RPMI8226 (cell line): ENCODE results near the gene GNAS.

Experiments
- DNase-seq: peaks from one replicate; pipeline ENCODE4 v3.0.0-alpha.2; 2015

GNAS gene

DNA sequence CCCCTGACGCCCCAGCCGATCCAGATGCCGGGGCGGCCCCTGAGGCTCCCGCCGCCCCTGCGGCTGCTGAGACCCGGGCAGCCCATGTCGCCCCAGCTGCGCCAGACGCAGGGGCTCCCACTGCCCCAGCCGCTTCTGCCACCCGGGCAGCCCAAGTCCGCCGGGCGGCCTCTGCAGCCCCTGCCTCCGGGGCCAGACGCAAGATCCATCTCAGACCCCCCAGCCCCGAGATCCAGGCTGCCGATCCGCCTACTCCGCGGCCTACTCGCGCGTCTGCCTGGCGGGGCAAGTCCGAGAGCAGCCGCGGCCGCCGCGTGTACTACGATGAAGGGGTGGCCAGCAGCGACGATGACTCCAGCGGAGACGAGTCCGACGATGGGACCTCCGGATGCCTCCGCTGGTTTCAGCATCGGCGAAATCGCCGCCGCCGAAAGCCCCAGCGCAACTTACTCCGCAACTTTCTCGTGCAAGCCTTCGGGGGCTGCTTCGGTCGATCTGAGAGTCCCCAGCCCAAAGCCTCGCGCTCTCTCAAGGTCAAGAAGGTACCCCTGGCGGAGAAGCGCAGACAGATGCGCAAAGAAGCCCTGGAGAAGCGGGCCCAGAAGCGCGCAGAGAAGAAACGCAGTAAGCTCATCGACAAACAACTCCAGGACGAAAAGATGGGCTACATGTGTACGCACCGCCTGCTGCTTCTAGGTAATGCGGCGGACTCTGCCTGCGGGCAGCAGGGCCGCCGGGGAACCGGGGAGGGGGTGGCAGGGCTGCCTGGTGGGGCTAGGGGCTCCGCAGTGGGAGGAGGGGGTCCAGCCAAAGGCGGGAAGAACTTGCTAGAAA, 2.3 kb downstream of the GNAS start:
- DNase-seq, result no peak

DNA sequence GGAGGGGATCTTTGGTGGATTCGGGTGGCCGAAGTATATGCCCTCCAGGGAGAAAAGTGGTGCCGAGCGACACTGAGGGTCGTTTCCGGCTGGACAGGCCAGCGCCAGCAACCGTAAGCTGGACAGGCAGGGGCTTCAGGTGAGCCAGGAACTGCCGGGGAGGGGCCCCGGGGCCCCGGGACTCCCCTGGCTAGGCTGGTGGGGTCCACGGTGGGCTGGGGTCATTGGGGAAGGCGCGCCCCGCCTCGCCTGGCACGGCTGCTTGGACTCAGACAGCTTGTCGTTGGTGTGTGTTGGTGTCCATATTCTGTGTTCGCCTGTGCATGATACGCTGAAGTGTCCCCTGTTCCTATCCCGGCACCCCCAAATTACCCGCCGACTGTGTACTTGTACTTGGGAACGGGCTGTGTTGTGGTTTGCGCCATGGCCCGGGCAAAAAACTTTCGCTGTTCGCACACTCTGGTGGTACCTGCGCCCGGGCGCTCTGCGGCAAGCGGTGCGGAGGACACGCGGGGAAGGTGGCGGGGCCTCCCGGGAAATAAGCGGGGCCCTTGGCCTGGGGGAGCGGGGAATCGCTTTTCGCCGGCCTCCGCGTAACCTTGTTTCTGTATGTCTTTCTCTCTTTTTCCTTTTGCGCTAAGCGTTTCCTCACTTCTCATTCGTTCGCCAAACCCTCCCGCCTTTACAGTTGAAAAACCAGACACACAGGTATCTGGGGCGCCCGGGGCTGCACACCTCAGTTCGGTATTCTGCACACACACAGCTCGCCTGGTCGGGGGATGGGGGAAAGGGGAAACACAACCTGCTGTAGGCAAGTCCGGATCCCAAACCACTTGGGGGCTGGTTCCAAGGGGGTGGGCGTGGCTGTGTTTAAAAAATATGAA, 3.2 kb downstream of the GNAS start:
- no peak for DNase-seq

DNA sequence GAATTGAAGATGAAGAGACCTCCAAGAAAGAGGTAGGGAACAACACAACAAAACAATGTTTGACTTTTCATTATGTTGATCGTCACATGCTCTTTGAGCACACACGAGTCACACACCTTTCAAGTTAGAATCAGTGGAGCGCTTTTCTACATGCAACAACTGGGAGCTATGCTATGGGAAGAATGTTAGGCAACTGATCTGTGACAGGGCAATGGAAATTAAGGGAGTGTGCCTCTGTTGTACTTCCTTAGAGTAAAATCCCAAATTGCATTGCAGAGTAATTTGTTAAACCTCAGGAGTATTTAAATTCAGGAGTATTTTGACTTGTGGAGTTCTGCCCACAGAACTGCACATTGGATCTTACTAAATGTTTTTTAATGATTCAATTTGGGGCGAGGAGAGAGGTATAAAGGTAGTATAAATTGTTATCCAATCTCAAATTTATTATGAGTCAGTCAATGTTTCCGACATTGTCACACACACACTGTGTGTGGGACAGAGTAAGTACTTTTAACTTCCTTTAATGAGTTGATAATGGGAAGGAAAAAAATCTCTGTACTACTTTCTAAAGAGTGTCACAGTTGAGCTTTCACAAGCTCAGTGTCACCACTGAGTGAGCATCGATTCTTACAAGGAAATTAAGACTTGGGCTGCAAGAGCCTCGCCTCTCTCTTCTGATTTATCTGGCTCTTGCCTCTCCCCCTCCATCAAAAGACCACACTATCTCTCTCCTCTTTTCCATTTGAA, 10.7 kb downstream of the GNAS start:
- DNase-seq, result no peak

DNA sequence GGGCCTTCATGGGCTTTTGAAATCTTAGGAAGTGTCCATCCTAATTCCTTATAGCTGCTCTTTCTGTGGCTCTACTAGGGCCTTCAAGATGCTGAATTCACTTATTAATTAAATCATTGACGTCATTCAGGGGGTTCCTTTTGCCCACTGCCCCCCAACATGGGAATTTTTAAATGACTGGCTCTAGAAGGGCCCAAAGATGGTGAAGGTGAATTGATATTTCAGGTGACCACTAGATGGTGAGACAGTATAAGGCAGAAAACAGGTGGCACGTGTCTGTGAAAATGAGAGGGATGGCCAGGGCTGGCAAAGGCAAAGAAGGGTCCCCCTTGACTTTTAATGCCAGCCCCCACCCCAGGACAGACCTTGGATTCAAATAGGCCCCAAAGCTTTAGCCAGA, 11.8 kb downstream of the GNAS start:
- DNase-seq, result peak; percentile 16

DNA sequence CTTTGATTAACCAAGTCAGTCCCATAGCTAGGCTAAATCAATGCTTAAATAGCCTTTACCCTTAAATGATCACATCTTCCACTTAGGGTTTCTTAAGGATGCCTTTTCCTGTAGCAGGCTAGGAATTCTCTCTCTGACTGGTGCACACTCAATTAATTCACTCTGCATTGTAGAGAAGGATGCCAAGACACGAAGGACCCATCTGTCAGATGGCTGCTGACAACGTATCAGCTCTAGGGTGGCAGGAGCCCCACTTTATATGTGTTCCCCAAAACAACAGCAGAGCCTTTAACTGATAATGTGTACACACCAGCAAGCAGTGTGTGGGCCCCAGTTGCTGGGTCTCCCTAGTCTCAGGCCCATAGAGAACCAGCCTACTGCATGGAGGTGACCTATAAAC, 13.3 kb downstream of the GNAS start:
- DNase-seq, result no peak

DNA sequence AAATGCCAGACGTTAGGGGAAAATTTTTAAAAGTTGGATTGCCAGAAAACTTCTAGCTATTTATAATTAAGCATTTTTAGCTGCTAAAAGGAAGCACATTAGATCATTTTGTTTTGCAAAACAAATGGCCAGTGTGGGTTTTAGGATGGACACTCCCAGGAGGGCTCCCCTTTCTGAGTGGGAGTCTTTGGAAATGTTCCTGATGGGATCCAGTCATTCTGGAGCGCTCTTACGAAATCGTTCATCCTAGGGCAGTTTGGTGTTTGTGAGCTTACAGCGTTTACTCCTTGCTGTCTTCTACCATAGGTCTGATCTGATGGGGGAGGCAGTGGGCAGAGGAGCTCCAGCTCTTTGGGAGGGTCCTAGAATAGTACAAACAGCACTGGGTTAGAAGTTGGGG, 14.7 kb downstream of the GNAS start:
- DNase-seq, result no peak

DNA sequence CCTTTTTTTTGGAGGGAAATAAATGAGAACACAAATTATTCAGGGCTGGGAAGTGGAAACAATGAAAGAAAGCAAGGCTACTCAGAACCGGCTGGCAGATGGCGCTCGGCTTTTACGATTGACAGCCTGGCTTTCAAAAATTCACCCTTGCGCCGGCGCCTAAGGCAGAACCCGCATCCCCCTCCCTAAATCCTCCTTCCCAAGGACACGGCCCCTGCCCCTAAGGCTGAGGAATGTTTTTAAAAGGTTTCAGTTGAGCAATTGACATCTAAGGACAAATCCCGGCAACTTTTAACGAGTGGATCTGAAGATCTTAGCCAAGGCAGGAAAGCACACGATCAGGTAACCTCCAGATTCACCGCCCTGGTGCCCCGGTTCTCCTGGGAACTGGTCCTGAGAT, 16.3 kb downstream of the GNAS start:
- DNase-seq, result peak; percentile 30

DNA sequence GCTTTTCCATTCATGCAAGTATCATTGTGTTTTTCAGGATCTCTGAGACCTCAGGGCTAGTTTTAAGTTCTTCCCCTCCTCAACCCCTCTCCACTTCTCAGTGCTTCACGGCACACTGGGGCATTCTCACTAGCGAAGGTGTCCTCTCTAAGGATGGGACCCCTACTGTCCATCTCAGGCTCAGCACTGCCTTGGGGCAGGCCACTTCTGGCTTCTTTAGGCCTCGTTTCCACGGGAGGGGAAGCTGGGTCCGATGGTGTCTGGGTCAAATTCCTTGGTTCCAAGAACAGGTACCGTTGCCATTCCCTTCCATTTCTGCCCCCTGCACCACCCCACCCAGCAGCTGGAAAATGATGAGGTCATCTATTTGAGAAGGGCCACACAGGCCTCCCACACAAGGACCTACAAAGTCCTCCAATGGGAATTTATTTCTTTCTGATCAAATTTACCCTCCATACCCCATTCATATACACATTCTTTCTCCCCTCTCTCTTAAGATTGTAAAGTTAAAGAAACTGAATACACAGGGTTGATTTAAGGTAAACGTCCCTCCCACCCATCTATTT, 17.2 kb downstream of the GNAS start:
- no peak for DNase-seq

DNA sequence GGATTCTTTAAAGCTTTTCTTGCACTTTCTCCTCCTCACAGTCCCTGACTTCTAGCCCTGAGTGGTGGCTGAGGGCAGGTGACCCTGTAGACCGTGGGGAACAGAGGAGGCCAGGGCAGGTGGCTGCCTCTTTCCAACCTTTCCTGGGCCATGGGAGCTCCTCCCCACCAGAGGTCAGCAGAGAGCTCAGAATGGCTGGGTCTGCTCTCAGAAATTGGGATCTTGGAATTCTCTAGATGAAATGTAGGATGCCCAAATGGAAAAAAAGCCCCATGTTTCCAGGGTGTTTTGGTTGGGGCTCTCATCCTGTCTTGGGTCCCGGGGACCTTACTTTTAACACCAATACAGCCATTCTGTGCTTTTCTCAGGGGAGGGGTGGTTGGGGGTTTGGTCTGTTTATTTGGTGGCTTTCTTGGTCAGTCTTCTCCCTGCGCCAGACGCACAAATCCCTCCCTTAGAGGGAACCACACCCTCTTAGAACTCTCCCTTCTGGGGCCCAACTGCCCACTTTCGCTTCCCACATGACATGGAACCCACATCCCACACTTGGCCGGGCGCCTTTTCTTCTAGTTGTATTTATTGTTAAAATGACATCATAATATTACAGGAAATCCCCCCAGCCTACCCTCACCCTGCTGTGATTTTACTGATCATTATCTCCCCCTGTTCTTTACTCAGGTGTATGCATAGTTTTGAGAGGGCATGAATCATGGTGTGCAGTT, 17.9 kb downstream of the GNAS start:
- DNase-seq, result peak; percentile 58

DNA sequence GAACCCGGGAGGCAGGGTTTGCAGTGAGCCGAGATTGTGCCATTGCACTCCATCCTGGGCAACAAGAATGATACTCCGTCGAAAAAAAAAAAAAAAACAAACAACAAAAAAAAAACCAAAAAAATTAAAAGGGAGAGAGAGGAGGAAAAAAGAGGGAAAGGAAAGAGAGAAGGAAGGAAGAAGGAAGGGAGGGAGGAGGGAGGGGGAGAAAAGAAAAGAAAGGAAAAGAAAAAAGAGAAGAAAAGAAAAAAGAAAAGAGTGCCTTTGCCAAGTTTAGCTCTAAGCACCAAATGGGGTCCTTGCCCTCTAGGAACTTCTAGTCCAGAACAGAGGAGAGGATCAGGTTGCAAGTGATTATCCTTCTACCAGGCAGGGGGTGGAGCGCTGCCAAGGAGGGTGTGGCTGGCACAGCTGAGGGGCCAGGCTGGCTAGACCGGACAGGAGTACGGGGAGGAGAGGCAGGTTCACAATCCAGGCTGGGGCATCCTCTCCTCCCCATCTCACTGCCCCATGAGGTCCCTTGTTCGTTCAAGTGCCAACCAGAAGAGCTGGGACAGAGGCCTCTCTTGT, 19.1 kb downstream of the GNAS start:
- peak; percentile 20 for DNase-seq

DNA sequence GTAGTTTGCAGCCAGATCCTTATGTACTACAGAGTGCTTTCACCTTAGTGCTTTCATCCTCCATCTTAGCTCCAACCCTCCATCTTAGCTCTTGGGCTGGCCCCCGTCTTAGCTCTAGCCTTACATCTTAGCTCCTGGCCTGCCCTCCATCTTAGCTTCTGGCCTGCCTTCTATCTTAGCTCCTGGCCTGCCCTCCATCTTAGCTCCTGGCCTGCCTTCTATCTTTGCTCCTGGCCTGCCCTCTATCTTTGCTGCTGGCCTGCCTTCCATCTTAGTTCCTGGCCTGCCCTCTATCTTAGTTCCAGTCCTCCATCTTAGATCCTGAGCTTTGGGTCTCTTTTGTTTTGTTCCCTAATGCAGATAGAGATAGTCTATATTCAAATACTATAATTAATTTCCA, 22.0 kb downstream of the GNAS start:
- DNase-seq, result no peak

DNA sequence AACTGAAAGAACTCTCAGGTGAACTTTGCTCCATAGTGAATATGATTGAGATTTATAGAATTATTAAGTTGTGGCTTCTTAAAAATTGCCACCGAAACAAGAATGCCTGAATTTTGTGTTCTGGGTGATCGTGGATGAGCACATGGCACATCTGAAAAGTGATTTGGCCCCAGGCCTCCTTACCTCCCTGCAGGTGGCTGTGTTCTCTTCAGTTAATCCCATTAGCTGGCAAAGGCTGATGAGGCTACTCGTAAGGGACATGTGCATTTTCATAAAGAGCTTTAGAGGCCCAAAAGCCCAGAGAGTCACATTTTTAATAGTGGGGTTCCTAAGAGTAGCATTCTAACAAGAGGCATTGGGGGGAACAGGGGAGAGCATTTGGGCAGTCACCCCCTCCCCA, 22.6 kb downstream of the GNAS start:
- DNase-seq, result no peak

DNA sequence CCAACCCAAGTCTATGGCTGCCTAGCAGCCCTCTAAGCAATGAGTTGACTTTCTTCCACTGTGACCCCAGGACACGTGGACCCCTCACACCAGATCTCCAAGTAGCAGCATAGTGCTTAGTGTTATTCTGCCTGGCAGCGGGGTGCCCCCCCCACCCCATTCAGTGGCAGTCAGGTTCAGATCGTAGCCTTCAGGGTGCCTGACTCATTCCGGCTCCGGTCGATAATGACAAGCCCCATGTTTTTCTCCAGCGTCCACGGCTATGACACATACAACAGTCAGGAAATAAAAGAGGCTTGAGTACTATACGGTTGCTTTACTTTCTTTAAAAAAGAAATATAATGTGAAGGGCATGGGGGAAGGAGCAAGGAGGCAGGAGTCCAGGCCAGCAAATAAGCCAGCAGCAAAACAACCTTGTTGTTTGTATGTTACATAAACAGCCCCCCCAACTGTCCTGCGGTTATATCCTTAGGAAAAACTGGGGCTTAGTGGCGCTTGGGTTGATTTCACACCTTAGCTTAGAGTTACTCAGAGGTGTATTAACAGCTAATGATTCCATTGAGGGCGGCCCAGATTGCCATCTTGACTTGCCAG, 23.1 kb downstream of the GNAS start:
- DNase-seq, result no peak

DNA sequence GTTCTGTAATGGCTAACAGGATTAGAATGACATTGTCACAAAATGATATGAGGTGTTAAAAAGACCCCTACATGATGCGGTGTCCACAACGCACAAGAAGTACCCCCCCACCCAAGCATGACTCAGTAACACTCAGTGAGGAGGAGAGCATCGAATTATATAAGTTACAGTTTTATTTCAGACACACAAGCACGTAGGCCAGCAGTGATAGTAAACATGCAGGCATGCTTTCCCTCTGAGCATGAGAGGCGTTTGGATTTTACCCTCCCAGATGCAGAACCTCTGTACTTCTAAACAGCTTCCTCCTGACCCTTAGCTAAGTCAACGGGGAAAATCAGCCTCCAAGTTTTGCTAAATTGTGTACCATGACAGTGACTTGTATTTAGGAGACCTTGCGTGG, 23.9 kb downstream of the GNAS start:
- DNase-seq, result no peak

DNA sequence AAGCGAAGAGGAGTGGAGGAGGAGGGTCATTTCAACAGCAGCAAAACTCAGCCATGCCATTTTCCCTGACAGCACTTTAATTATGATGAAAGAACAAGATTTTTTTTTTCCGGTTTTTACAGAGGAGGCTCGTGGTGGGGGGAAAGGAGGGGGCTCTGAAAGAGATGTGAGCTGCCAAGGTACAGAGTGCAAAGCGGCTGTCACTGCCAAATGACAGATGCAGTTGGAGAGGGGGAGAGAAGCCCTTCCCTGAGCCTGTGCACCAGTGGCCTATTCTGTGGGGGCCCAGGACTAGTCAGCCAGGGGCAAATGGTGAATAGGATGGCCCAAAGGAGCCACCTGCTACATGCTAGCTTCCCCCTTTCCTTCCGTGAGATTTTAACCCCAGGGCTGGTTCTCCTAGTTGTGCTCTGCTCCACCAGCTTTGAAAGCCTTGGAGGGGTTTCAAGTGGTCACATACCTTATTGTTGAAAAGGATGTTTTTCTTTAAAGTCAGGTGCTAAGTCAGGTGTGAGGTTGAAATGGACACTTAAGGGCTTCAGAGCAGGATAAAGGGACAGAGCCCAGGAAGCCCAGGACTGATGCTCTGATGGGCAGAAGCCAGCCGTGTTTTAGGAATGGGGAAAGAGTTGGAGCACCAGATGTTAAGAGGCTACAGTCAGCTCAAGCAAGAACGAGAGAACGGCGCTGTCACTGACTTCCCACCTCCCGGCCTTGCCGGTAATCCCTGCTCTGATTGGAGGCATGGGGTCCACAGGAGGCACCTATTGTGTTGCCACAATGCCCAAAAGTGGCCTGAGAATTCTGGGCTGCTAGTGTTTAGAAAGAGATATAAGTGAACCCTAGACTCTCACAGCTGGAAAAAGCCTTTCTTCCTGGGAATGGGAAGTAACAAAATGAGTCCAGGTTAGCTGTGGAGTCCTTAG, 24.8 kb downstream of the GNAS start:
- no peak for DNase-seq

DNA sequence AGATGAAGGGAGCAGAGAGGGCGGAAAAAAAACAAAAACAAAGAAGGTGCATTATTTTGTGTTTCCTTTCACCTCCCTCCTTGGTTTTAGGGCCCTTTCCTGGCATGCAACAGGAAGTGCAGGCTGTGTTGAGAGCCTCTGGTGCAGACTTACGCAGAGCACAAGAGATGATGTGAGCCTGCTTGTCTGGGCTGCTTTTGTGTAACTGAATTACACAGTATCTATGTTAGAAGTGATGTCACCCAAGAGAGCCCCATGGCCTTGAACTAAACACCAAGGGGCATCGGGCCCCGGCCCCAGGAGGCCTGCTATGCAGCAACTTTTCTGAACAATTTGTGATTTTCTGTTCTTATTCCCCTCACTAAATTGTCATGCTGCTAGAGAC, 25.5 kb downstream of the GNAS start:
- DNase-seq, result no peak

DNA sequence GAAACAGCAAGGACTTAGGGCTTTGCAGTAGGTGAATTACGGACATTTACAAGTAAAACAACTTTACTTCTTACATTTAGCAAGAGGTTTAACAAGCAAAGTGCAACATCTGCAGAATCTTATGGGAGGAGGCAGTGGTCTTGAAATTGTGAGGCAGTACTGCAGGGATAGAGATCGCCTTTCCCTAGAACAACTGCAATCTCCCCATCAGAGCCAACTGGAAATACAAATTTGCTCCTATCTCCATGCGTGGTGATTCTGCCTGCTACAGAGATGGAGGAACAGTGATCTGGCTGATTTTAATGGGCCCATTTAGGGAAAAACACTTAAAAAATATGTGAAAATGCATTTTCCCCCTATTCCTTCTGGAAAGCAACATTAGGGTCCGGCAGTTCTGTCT, 25.9 kb downstream of the GNAS start:
- DNase-seq, result no peak

DNA sequence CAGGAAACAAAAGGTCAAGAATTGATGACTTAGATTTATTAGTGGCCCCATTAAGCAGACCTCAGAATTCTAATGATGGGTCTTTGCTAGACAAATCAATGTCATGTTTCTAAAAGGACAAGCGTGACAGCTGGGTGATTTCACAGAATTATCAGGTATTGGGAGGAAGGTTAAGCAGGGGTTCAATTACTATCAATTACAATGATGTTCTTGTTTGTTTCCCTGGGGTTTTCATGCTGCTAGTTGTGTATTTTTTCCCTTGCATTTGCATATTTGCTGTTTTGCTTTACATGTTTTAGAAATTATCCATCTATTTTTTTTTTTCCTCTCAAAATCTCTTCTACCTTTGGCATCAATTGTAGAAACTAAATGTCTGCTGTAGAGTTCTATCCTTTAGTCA, 27.9 kb downstream of the GNAS start:
- DNase-seq, result no peak

DNA sequence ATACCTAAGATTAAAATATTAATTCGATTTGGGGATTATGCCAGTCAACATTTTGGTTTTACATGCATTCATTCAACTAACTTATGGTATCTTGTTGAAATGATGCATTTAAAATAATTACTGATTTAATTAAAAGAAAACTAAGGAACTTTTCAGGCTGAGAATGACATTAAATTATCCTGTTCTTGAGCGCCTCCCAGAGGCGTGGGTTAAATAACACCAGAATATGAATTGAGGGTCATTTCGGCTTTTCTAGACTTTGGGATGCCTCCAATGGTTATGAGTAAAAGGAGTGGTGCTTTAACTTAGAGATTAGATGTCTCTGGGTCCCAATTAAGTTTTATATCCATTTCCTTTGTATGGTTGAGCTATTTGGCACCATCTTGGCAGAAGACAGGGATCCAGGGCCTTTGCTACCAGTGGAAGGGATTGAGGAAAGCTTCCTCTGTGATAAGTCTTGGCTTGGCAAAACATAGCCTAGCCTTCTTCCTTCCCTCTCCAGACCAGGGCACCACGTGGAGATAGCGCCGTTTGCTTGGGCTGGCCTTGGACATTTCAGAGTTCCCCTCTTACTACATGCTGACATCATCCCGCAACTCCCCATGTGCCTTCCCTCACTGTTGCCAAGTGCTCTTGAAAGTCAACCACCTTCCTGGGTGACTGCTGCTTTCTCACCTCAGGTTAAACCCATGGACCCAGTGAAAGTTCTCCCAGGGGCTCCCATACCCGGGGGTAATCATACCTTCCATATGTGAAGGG, 28.7 kb downstream of the GNAS start:
- peak; percentile 15 for DNase-seq

DNA sequence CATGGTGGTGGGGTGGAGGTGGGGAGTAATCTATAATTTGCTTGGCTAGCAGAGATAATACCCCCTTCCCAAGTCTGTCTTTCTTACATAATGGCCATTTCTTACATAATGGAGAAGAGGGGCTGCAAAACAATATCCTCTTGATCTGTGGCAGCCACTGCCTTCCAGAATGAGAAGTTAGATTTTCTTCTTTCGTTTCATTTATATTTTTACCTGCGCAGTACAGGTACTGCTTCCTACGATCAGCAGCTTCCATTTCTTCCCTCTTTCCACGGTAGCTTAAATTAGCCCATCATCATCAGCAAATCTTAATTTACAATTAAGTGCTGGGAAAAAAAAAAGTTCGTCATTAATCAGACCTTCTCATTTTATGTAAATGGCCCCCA, 30.2 kb downstream of the GNAS start:
- no peak for DNase-seq
